WERI-Rb-1 (cell line): ENCODE data around the gene ACACA.

Experiments used
- DNase-seq: peaks from one replicate; pipeline ENCODE4 v3.0.0-alpha.2; 2020
- H3K27ac ChIP-seq: fragments of 250-450 bp; sonication (Bioruptor Pico); 2 replicates; pipeline ENCODE4 v1.5.1; 2020; ENCODE audit warnings: mild to moderate bottlenecking, moderate library complexity
- H3K27me3 ChIP-seq: fragments of 250-450 bp; sonication (Bioruptor Pico); 2 replicates; pipeline ENCODE4 v1.5.1; 2021; ENCODE audit warnings: mild to moderate bottlenecking, low read depth, moderate library complexity; ENCODE audit not compliant: insufficient read depth, severe bottlenecking
- H3K36me3 ChIP-seq: fragments of 250-450 bp; sonication (Bioruptor Pico); 2 replicates; pipeline ENCODE4 v1.5.1; 2020; ENCODE audit warnings: mild to moderate bottlenecking, moderate library complexity
- H3K4me3 ChIP-seq: 2 replicates; pipeline ENCODE4 v1.5.1; 2011; ENCODE audit warnings: low read depth, mild to moderate bottlenecking, control low read depth, low read length
- H3K9me3 ChIP-seq: fragments of 250-450 bp; sonication (Bioruptor Pico); 2 replicates; pipeline ENCODE4 v1.5.1; 2021; ENCODE audit warnings: mild to moderate bottlenecking, moderate library complexity; ENCODE audit not compliant: severe bottlenecking
- CTCF ChIP-seq: IDR thresholded peaks from 2 replicates; pipeline ENCODE4 v1.5.1; 2011; ENCODE audit warnings: low read depth, mild to moderate bottlenecking, control low read depth, inconsistent platforms, low read length

ACACA gene

GRCh38 chr17:37067555-37068111, 339.0 kb downstream of the ACACA start:
- no peak for DNase-seq
- TF ChIP-seq CTCF = no peak
- Histone ChIP-seq H3K27ac (no peak overlapping the region), H3K36me3 (no peaks in the 10 kb centered on the region), H3K4me3 (no peak overlapping the region), H3K27me3 (no peaks in the 10 kb centered on the region), H3K9me3 (no peaks in the 10 kb centered on the region)

GRCh38 chr17:37066322-37067255, 340.0 kb downstream of the ACACA start:
- Histone ChIP-seq H3K27me3 (no peaks in the 10 kb centered on the region), H3K36me3 (no peaks in the 10 kb centered on the region), H3K27ac (no peak overlapping the region), H3K9me3 (no peaks in the 10 kb centered on the region), H3K4me3 (no peak overlapping the region)
- DNase-seq = no peak
- TF ChIP-seq CTCF = no peak

GRCh38 chr17:37065486-37066321, 340.9 kb downstream of the ACACA start:
- Histone ChIP-seq H3K27ac (no peak overlapping the region), H3K9me3 (no peaks in the 10 kb centered on the region), H3K27me3 (no peaks in the 10 kb centered on the region), H3K36me3 (no peaks in the 10 kb centered on the region), H3K4me3 (no peak overlapping the region)
- no peak for DNase-seq
- TF ChIP-seq CTCF = no peak

- Histone ChIP-seq H3K36me3 (no peaks in the 10 kb centered on the region), H3K27me3 (no peaks in the 10 kb centered on the region), H3K4me3 (no peak overlapping the region), H3K9me3 (no peaks in the 10 kb centered on the region), H3K27ac (no peak overlapping the region)
- no peak for TF ChIP-seq CTCF
- DNase-seq = no peak
Observed at GRCh38 chr17:37064956-37065355, 341.7 kb downstream of the ACACA start.

GRCh38 chr17:37064206-37064605, 342.4 kb downstream of the ACACA start:
- Histone ChIP-seq H3K27me3 (no peaks in the 10 kb centered on the region), H3K27ac (no peak overlapping the region), H3K4me3 (no peak overlapping the region), H3K36me3 (no peaks in the 10 kb centered on the region), H3K9me3 (no peaks in the 10 kb centered on the region)
- no peak for TF ChIP-seq CTCF
- DNase-seq = no peak
